Measurements from ENCODE around the gene BRIX1.
"Not testable (repeated sequence)": the region's sequence is repeated elsewhere in the genome, so short reads cannot be mapped to it uniquely, and the experiment has no call there.

BRIX1 gene

GRCh38 chr5:34970552-34970951 lies 55.0 kb downstream of the BRIX1 start:
- DNase-seq = no peak

- DNase-seq = not testable (repeated sequence)
Measured at GRCh38 chr5:34971655-34972054, 56.1 kb downstream of the BRIX1 start.
